Measurements from ENCODE around the gene IL1R1. TPM values are rescaled to one million over a fixed set of nuclear protein-coding genes. Genes with fewer than 3 reads are reported as not detected.

Gene IL1R1
- total RNA-seq, 1 experiment from 2014 or later: 5.2 TPM

DNA sequence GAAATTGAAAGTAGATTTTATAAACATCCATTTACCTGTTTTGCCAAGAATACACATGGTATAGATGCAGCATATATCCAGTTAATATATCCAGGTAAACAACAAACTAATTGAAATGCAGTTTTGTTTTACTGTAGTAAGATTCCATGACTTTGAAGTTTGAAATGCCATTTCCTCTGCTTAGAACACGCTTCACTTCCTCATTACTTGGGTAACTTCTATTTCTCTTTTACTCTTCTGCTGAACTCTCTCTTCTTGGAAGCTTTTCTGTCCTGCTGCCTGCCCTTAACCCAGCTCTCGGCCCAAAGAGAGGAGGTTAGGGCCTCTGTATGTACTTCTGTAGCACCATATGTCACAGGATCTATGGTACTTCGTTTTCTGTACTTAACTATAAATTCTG is 30.2 kb downstream of the IL1R1 start:
- TF ChIP-seq, protein P1, sequence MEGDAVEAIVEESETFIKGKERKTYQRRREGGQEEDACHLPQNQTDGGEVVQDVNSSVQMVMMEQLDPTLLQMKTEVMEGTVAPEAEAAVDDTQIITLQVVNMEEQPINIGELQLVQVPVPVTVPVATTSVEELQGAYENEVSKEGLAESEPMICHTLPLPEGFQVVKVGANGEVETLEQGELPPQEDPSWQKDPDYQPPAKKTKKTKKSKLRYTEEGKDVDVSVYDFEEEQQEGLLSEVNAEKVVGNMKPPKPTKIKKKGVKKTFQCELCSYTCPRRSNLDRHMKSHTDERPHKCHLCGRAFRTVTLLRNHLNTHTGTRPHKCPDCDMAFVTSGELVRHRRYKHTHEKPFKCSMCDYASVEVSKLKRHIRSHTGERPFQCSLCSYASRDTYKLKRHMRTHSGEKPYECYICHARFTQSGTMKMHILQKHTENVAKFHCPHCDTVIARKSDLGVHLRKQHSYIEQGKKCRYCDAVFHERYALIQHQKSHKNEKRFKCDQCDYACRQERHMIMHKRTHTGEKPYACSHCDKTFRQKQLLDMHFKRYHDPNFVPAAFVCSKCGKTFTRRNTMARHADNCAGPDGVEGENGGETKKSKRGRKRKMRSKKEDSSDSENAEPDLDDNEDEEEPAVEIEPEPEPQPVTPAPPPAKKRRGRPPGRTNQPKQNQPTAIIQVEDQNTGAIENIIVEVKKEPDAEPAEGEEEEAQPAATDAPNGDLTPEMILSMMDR (IDR thresholded peaks at IDR 0.05; ENCODE audit: unreplicated experiment): no peak
- BruUV-seq (replicated peaks): no TSS peak
- H3K36me3 Mint-ChIP-seq (ENCODE audit: insufficient read depth, unreplicated experiment): peaks cover 50% of the 10 kb centered on the region

DNA sequence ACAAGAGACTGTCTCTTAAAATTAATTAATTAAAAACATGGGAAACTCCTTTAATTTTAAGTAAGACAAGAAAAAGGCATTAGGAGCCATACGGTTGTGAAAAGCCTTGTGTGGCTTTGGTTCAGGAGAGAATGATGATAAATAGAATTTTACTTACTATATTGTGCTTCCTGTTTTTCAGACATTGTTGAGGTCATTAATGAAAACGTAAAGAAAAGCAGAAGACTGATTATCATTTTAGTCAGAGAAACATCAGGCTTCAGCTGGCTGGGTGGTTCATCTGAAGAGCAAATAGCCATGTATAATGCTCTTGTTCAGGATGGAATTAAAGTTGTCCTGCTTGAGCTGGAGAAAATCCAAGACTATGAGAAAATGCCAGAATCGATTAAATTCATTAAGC is 33.6 kb downstream of the IL1R1 start:
- ChIA-PET POLR2A (no interaction called here), CTCF (no interaction called here)
- Mint-ChIP-seq H3K27ac (ENCODE audit: low read depth, unreplicated experiment) (no peak overlapping the region), H3K4me3 (ENCODE audit: unreplicated experiment) (no peak overlapping the region), H3K9me3 (ENCODE audit: unreplicated experiment) (no peaks in the 10 kb centered on the region), H3K36me3 (ENCODE audit: insufficient read depth, unreplicated experiment) (peaks cover 44% of the 10 kb centered on the region), H3K27me3 (ENCODE audit: insufficient read depth, unreplicated experiment) (no peaks in the 10 kb centered on the region), H3K4me1 (ENCODE audit: insufficient read depth, unreplicated experiment) (no peaks in the 10 kb centered on the region)
- BruUV-seq (replicated peaks): no TSS peak
- DNase-seq (ENCODE audit: unreplicated experiment): no peak
- intact Hi-C loops (cut with micrococcal nuclease): no loop called here
- TF ChIP-seq, protein P1 (IDR thresholded peaks at IDR 0.05; ENCODE audit: unreplicated experiment): no peak

More for the DNA sequence above, 30.2 kb downstream of the IL1R1 start:
- no peaks in the 10 kb centered on the region for H3K4me1 Mint-ChIP-seq (ENCODE audit: insufficient read depth, unreplicated experiment)
- no peak for DNase-seq (ENCODE audit: unreplicated experiment)
- H3K9me3 Mint-ChIP-seq (ENCODE audit: unreplicated experiment): no peaks in the 10 kb centered on the region
- H3K4me3 Mint-ChIP-seq (ENCODE audit: unreplicated experiment): no peak overlapping the region
- intact Hi-C loops (cut with micrococcal nuclease): no loop called here
- H3K27ac Mint-ChIP-seq (ENCODE audit: low read depth, unreplicated experiment): no peak overlapping the region
- no peaks in the 10 kb centered on the region for H3K27me3 Mint-ChIP-seq (ENCODE audit: insufficient read depth, unreplicated experiment)
- ChIA-PET POLR2A (no interaction called here), CTCF (interaction anchor here (0.7 to 1.8 kb wide), 2 partner anchors 152 to 204 kb away, joined by 3 to 9 read pairs; no protein-coding TSS in a partner anchor)

DNA sequence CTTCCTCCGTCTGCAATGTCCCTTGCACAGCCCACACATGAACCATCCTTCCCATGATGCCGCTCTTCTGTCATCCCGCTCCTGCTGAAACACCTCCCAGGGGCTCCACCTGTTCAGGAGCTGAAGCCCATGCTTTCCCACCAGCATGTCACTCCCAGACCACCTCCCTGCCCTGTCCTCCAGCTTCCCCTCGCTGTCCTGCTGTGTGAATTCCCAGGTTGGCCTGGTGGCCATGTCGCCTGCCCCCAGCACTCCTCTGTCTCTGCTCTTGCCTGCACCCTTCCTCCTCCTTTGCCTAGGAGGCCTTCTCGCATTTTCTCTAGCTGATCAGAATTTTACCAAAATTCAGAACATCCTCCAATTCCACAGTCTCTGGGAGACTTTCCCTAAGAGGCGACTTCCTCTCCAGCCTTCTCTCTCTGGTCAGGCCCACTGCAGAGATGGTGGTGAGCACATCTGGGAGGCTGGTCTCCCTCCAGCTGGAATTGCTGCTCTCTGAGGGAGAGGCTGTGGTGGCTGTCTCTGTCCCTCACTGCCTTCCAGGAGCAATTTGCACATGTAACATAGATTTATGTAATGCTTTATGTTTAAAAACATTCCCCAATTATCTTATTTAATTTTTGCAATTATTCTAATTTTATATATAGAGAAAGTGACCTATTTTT is 35.4 kb downstream of the IL1R1 start:
- no peaks in the 10 kb centered on the region for H3K4me1 Mint-ChIP-seq (ENCODE audit: insufficient read depth, unreplicated experiment)
- BruUV-seq (replicated peaks): no TSS peak
- H3K27ac Mint-ChIP-seq (ENCODE audit: low read depth, unreplicated experiment): no peak overlapping the region
- no peaks in the 10 kb centered on the region for H3K27me3 Mint-ChIP-seq (ENCODE audit: insufficient read depth, unreplicated experiment)
- TF ChIP-seq, protein P1 (IDR thresholded peaks at IDR 0.05; ENCODE audit: unreplicated experiment): no peak
- CTCF ChIA-PET: interaction anchor here (1.1 to 1.3 kb wide), 3 partner anchors 11 to 294 kb away, joined by 5 to 14 read pairs (median 5); no protein-coding TSS in a partner anchor
- no peaks in the 10 kb centered on the region for H3K9me3 Mint-ChIP-seq (ENCODE audit: unreplicated experiment)
- POLR2A ChIA-PET: interaction anchor here (0.7 kb wide), 1 partner anchor 15 kb away, joined by 3 read pairs; no protein-coding TSS in a partner anchor
- no peak for DNase-seq (ENCODE audit: unreplicated experiment)
- no peak overlapping the region for H3K4me3 Mint-ChIP-seq (ENCODE audit: unreplicated experiment)
- peaks cover 32% of the 10 kb centered on the region for H3K36me3 Mint-ChIP-seq (ENCODE audit: insufficient read depth, unreplicated experiment)
- intact Hi-C loops (cut with micrococcal nuclease): no loop called here

DNA sequence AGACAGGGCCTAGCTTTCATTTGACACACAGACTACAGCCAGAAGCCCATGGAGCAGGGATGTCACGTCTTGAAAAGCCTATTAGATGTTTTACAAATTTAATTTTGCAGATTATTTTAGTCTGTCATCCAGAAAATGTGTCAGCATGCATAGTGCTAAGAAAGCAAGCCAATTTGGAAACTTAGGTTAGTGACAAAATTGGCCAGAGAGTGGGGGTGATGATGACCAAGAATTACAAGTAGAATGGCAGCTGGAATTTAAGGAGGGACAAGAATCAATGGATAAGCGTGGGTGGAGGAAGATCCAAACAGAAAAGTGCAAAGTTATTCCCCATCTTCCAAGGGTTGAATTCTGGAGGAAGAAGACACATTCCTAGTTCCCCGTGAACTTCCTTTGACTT is 36.5 kb downstream of the IL1R1 start:
- H3K4me3 Mint-ChIP-seq (ENCODE audit: unreplicated experiment): no peak overlapping the region
- intact Hi-C loops (cut with micrococcal nuclease): no loop called here
- no peak overlapping the region for H3K27ac Mint-ChIP-seq (ENCODE audit: low read depth, unreplicated experiment)
- H3K27me3 Mint-ChIP-seq (ENCODE audit: insufficient read depth, unreplicated experiment): no peaks in the 10 kb centered on the region
- peaks cover 25% of the 10 kb centered on the region for H3K36me3 Mint-ChIP-seq (ENCODE audit: insufficient read depth, unreplicated experiment)
- CTCF ChIA-PET: interaction anchor here (0.8 kb wide), 2 partner anchors 159 to 295 kb away, joined by 3 read pairs; no protein-coding TSS in a partner anchor
- POLR2A ChIA-PET: no interaction called here
- TF ChIP-seq, protein P1 (IDR thresholded peaks at IDR 0.05; ENCODE audit: unreplicated experiment): no peak
- no peaks in the 10 kb centered on the region for H3K4me1 Mint-ChIP-seq (ENCODE audit: insufficient read depth, unreplicated experiment)
- BruUV-seq (replicated peaks): no TSS peak
- H3K9me3 Mint-ChIP-seq (ENCODE audit: unreplicated experiment): no peaks in the 10 kb centered on the region
- no peak for DNase-seq (ENCODE audit: unreplicated experiment)

Data from MCF 10A (cell line).